H9 (cell line): ENCODE results near the gene IL18R1. TPM values are rescaled to one million over a fixed set of nuclear protein-coding genes. Genes with fewer than 3 reads are reported as not detected.

Source experiments
- DNase-seq: peaks from one replicate; pipeline ENCODE4 v3.0.0-alpha.2; 2017
- H2AFZ ChIP-seq: one replicate; pipeline ENCODE4 v1.6.1; 2013; ENCODE audit warnings: mild to moderate bottlenecking, low read length, control low read depth, moderate library complexity
- H2AK5ac ChIP-seq: 2 replicates; pipeline ENCODE4 v1.6.1; 2013; ENCODE audit warnings: low read length, control low read depth, mixed read lengths; ENCODE audit not compliant: insufficient read length
- H2BK120ac ChIP-seq: one replicate; pipeline ENCODE4 v1.6.1; 2013; ENCODE audit warnings: low read depth, mild to moderate bottlenecking, low read length, control low read depth, inconsistent platforms; ENCODE audit not compliant: poor library complexity, severe bottlenecking
- H2BK12ac ChIP-seq: 2 replicates; pipeline ENCODE4 v1.6.1; 2013; ENCODE audit warnings: low read length, control low read depth, mixed read lengths, low read depth; ENCODE audit not compliant: insufficient read length
- H2BK15ac ChIP-seq: 2 replicates; pipeline ENCODE4 v1.6.1; 2013; ENCODE audit warnings: low read depth, low read length, control low read depth
- H2BK20ac ChIP-seq: one replicate; pipeline ENCODE4 v1.6.1; 2013; ENCODE audit warnings: low read depth, mild to moderate bottlenecking, low read length, control low read depth, inconsistent platforms; ENCODE audit not compliant: poor library complexity, severe bottlenecking
- H2BK5ac ChIP-seq: 2 replicates; pipeline ENCODE4 v1.6.1; 2013; ENCODE audit warnings: low read length, control low read depth, mixed read lengths; ENCODE audit not compliant: insufficient read length
- H3K14ac ChIP-seq: 2 replicates; pipeline ENCODE4 v1.6.1; 2013; ENCODE audit warnings: low read length, control low read depth; ENCODE audit not compliant: insufficient read depth
- H3K18ac ChIP-seq: 2 replicates; pipeline ENCODE4 v1.6.1; 2013; ENCODE audit warnings: low read depth, mild to moderate bottlenecking, mixed read lengths, low read length, control low read depth; ENCODE audit not compliant: insufficient read length
- H3K23ac ChIP-seq: 2 replicates; pipeline ENCODE4 v1.6.1; 2013; ENCODE audit warnings: low read length, control low read depth, mixed read lengths, low read depth; ENCODE audit not compliant: insufficient read length
- H3K23me2 ChIP-seq: 2 replicates; pipeline ENCODE4 v1.6.1; 2013; ENCODE audit warnings: low read depth, mild to moderate bottlenecking, mixed read lengths, low read length, control low read depth; ENCODE audit not compliant: insufficient read length, poor library complexity, severe bottlenecking
- H3K27ac ChIP-seq: 2 replicates; pipeline ENCODE4 v1.5.1; 2013; ENCODE audit warnings: low read length, control low read depth, mixed read lengths, low read depth; ENCODE audit not compliant: insufficient read length
- H3K27me3 ChIP-seq: 2 replicates; pipeline ENCODE4 v1.6.1; 2013; ENCODE audit warnings: low read length, control low read depth, inconsistent platforms; ENCODE audit not compliant: insufficient read depth
- H3K4ac ChIP-seq: 2 replicates; pipeline ENCODE4 v1.6.1; 2013; ENCODE audit warnings: low read depth, mild to moderate bottlenecking, control low read depth, inconsistent platforms, low read length, moderate library complexity
- H3K4me1 ChIP-seq: 2 replicates; pipeline ENCODE4 v1.6.1; 2013; ENCODE audit warnings: low read length, control low read depth, inconsistent platforms; ENCODE audit not compliant: insufficient read depth
- H3K4me2 ChIP-seq: 2 replicates; pipeline ENCODE4 v1.6.1; 2013; ENCODE audit warnings: low read length, control low read depth, mixed read lengths; ENCODE audit not compliant: insufficient read length, insufficient read depth
- H3K56ac ChIP-seq: 2 replicates; pipeline ENCODE4 v1.6.1; 2013; ENCODE audit warnings: low read depth, mild to moderate bottlenecking, mixed read lengths, low read length, control low read depth; ENCODE audit not compliant: insufficient read length
- H3K79me1 ChIP-seq: 2 replicates; pipeline ENCODE4 v1.6.1; 2013; ENCODE audit warnings: low read depth, mild to moderate bottlenecking, moderate library complexity, low read length, control low read depth, inconsistent platforms; ENCODE audit not compliant: insufficient read depth, poor library complexity, severe bottlenecking
- H3K79me2 ChIP-seq: 2 replicates; pipeline ENCODE4 v1.6.1; 2013; ENCODE audit warnings: low read length, control low read depth, inconsistent platforms; ENCODE audit not compliant: insufficient read depth
- H3K9ac ChIP-seq: 2 replicates; pipeline ENCODE4 v1.6.1; 2013; ENCODE audit warnings: low read length, control low read depth, mixed read lengths; ENCODE audit not compliant: insufficient read length; ENCODE audit errors: extremely low read depth
- H3K9me3 ChIP-seq: one replicate; pipeline ENCODE4 v1.6.1; 2013; ENCODE audit warnings: low read depth, low read length, inconsistent platforms; ENCODE audit not compliant: control insufficient read depth
- H3T11ph ChIP-seq: one replicate; pipeline ENCODE4 v1.6.1; 2013; ENCODE audit warnings: mild to moderate bottlenecking, low read length, control low read depth, inconsistent platforms
- H4K20me1 ChIP-seq: one replicate; pipeline ENCODE4 v1.6.1; 2013; ENCODE audit not compliant: control insufficient read depth, insufficient read length, insufficient read depth
- H4K5ac ChIP-seq: 2 replicates; pipeline ENCODE4 v1.6.1; 2013; ENCODE audit warnings: low read depth, mild to moderate bottlenecking, mixed read lengths, low read length, control low read depth; ENCODE audit not compliant: insufficient read length
- H4K8ac ChIP-seq: replicated peaks from 2 replicates; pipeline ENCODE4 v1.6.1; 2013; ENCODE audit warnings: low read length, control low read depth, mixed read lengths, low read depth; ENCODE audit not compliant: insufficient read length
- H4K91ac ChIP-seq: 2 replicates; pipeline ENCODE4 v1.6.1; 2013; ENCODE audit warnings: low read depth, mild to moderate bottlenecking, moderate library complexity, mixed read lengths, low read length, control low read depth; ENCODE audit not compliant: insufficient read length
- H3K27ac Mint-ChIP-seq, 3 experiments: 2 replicates in 2 of 3; 3 replicates in 1 of 3; pipeline ENCODE4 v1.8.0; 2020 to 2021; ENCODE audit warnings: mixed read lengths in 3 of 3, mild to moderate bottlenecking in 1 of 3, moderate library complexity in 1 of 3
- H3K27me3 Mint-ChIP-seq: 2 replicates; pipeline ENCODE4 v1.8.0; 2021; ENCODE audit warnings: low read depth, mild to moderate bottlenecking, moderate library complexity, mixed read lengths
- H3K36me3 Mint-ChIP-seq, 3 experiments: 2 replicates in 2 of 3; 3 replicates in 1 of 3; pipeline ENCODE4 v1.8.0; 2020 to 2021; ENCODE audit warnings: low read depth in 3 of 3, mixed read lengths in 3 of 3; ENCODE audit not compliant: insufficient read depth in 1 of 3
- H3K4me1 Mint-ChIP-seq, 2 experiments: 2 replicates each; pipeline ENCODE4 v1.8.0; 2020; ENCODE audit warnings: mixed read lengths in 2 of 2
- H3K4me3 Mint-ChIP-seq, 2 experiments: 2 replicates in 1 of 2; 3 replicates in 1 of 2; pipeline ENCODE4 v1.8.0; 2020 to 2021; ENCODE audit warnings: mild to moderate bottlenecking in 2 of 2, mixed read lengths in 2 of 2, moderate library complexity in 1 of 2
- H3K9me3 Mint-ChIP-seq, 2 experiments: 2 replicates in 1 of 2; 3 replicates in 1 of 2; pipeline ENCODE4 v1.8.0; 2020; ENCODE audit warnings: mild to moderate bottlenecking in 2 of 2, mixed read lengths in 2 of 2, moderate library complexity in 1 of 2
- CTCF ChIP-seq: fragments of 200-600 bp; sonication (generic); conservative IDR thresholded peaks from 3 replicates; pipeline ENCODE4 v1.8.0; 2021; ENCODE audit warnings: antibody characterized with exemption, mild to moderate bottlenecking
- WGBS: extraction: QIAGEN DNeasy Blood & Tissue Kit; methylation state at CpG from one replicate; pipeline ENCODE4 v1.1.7; 2013; ENCODE audit warnings: missing lambda C conversion rate, low lambda C conversion rate, mixed read lengths; ENCODE audit not compliant: insufficient read length; ENCODE audit errors: extremely low coverage; 5-methylcytosine and 5-hydroxymethylcytosine counted together
- total RNA-seq: library from RNA; stranded (reverse); gene quantifications from 2 replicates; pipeline ENCODE4 v1.2.1, GENCODE V29; 2021

Gene IL18R1
- total RNA-seq, 1 experiment from 2014 or later = not detected

- no peaks in the 10 kb centered on the region for H4K20me1 ChIP-seq
- no peak overlapping the region for H3K56ac ChIP-seq
- no peaks in the 10 kb centered on the region for H3K23me2 ChIP-seq
- no peak overlapping the region for H2AK5ac ChIP-seq
- H3K4ac ChIP-seq = no peak overlapping the region
- H3K79me1 ChIP-seq = no peaks in the 10 kb centered on the region
- Mint-ChIP-seq H3K4me1 (no peaks in the 10 kb centered on the region), H3K27ac (no peak overlapping the region), H3K9me3 (no peaks in the 10 kb centered on the region), H3K27me3 (no peaks in the 10 kb centered on the region), H3K4me3 (no peak overlapping the region), H3K36me3 (no peaks in the 10 kb centered on the region)
- H3K27me3 ChIP-seq = no peaks in the 10 kb centered on the region
- H2BK15ac ChIP-seq = no peak overlapping the region
- no peak overlapping the region for H4K8ac ChIP-seq
- no peak overlapping the region for H4K91ac ChIP-seq
- DNase-seq = no peak
- H3K23ac ChIP-seq = no peak overlapping the region
- no peak overlapping the region for H3K4me2 ChIP-seq
- H2BK20ac ChIP-seq = no peak overlapping the region
- no peaks in the 10 kb centered on the region for H3K4me1 ChIP-seq
- H3K9ac ChIP-seq = no peak overlapping the region
- no peak overlapping the region for H2BK120ac ChIP-seq
- no peak overlapping the region for H2AFZ ChIP-seq
- H3K79me2 ChIP-seq = no peaks in the 10 kb centered on the region
- TF ChIP-seq CTCF = no peak
- no peak overlapping the region for H2BK5ac ChIP-seq
- no peak overlapping the region for H3K27ac ChIP-seq
- H3T11ph ChIP-seq = no peak overlapping the region
- no peak overlapping the region for H2BK12ac ChIP-seq
- no peak overlapping the region for H3K14ac ChIP-seq
- WGBS = 100% methylated on average over 1 of the region's 2 CpGs
- no peak overlapping the region for H3K18ac ChIP-seq
- H4K5ac ChIP-seq = no peak overlapping the region
- no peaks in the 10 kb centered on the region for H3K9me3 ChIP-seq
Observed at GRCh38 chr2:102401865-102402264, 46.3 kb downstream of the IL18R1 start.
